NT2/D1 (cell line): ENCODE results near the gene RUNX2.

Experiments used
- DNase-seq: peaks from one replicate; pipeline ENCODE4 v3.0.0-alpha.2; 2011; ENCODE audit warnings: low read depth, low spot score
- H3K27me3 ChIP-seq: 2 replicates; pipeline ENCODE4 v1.6.0; 2011; ENCODE audit warnings: mild to moderate bottlenecking; ENCODE audit not compliant: insufficient read length, insufficient read depth
- H3K36me3 ChIP-seq: 2 replicates; pipeline ENCODE4 v1.6.1; 2011; ENCODE audit warnings: mild to moderate bottlenecking, low read length, mixed read lengths; ENCODE audit not compliant: insufficient read depth, insufficient read length
- H3K4me1 ChIP-seq: 2 replicates; pipeline ENCODE4 v1.5.1; 2011; ENCODE audit not compliant: insufficient read depth, insufficient read length
- H3K4me3 ChIP-seq: 2 replicates; pipeline ENCODE4 v1.5.1; 2011; ENCODE audit warnings: low read depth; ENCODE audit not compliant: insufficient read length
- H3K9ac ChIP-seq: 2 replicates; pipeline ENCODE4 v1.6.0; 2011; ENCODE audit warnings: low read depth; ENCODE audit not compliant: insufficient read length
- H3K9me3 ChIP-seq: 2 replicates; pipeline ENCODE4 v1.5.1; 2011; ENCODE audit warnings: mild to moderate bottlenecking, low read length; ENCODE audit not compliant: insufficient read depth
- SUZ12 ChIP-seq: IDR thresholded peaks from 2 replicates; pipeline ENCODE4 v1.6.1; 2011; ENCODE audit not compliant: insufficient read length, insufficient read depth; ENCODE audit errors: extremely low read depth
- YY1 ChIP-seq: IDR thresholded peaks from 2 replicates; pipeline ENCODE4 v1.6.1; 2011; ENCODE audit not compliant: insufficient read length, insufficient read depth
- ZNF274 ChIP-seq: IDR thresholded peaks from 2 replicates; pipeline ENCODE4 v1.6.1; 2011; ENCODE audit warnings: mild to moderate bottlenecking, low read depth, low read length

Gene RUNX2

DNA sequence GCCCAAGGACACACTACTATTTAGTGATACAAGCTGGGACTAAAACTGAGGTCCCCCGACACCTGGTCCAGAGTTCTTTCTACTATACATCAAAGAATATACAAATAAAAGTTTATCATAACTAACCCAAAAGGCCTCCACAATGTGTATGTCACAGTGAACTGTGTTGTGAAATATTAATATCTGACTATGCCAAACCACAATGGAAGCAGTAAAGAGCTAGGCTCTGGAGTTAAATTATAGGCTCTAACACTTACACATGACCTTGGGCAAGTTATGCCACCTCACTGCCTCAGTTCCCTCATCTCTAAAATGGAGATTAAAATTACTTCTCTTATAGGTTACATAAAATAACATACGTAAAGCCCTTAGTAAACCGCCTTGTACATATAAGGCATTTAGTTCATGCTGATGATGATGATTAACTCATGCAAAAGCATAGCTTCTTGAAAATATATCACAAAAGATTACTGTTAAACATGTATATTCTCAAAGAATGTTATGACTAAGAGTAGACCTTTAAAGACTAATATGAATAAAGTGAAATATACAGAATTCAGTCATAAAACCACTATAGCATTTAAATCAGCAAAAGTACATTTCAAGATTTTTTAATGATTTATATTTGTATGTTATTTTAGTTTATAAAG, 43.9 kb downstream of the RUNX2 start:
- Histone ChIP-seq H3K36me3 (no peaks in the 10 kb centered on the region), H3K27me3 (no peaks in the 10 kb centered on the region), H3K4me1 (no peaks in the 10 kb centered on the region), H3K9ac (no peak overlapping the region), H3K9me3 (no peaks in the 10 kb centered on the region), H3K4me3 (no peak overlapping the region)
- TF ChIP-seq ZNF274 (no peak), SUZ12 (no peak), YY1 (no peak)
- no peak for DNase-seq

DNA sequence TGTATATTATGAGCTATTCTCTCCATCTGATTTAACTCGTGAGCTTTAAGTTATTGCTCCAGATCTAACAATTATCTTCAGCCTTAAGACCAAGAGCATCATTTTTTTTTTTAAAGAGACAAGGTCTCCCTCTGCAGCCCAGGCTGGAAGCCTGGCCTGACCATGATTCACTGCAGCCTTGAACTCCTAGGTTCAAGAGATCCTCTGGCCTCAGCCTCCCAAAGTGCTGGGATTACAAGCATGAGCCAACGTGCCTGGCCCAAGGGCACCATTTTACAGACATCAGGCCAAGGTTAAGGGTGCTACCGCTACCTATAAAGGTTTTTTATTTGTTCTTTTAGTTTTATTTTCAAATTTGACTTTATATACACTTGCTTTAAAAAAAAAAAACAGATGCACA, 47.3 kb downstream of the RUNX2 start:
- TF ChIP-seq SUZ12 (no peak), ZNF274 (no peak), YY1 (no peak)
- no peaks in the 10 kb centered on the region for H3K4me1 ChIP-seq
- no peaks in the 10 kb centered on the region for H3K36me3 ChIP-seq
- no peak for DNase-seq
- H3K4me3 ChIP-seq, result no peak overlapping the region
- H3K9ac ChIP-seq, result no peak overlapping the region
- no peaks in the 10 kb centered on the region for H3K27me3 ChIP-seq
- no peaks in the 10 kb centered on the region for H3K9me3 ChIP-seq

DNA sequence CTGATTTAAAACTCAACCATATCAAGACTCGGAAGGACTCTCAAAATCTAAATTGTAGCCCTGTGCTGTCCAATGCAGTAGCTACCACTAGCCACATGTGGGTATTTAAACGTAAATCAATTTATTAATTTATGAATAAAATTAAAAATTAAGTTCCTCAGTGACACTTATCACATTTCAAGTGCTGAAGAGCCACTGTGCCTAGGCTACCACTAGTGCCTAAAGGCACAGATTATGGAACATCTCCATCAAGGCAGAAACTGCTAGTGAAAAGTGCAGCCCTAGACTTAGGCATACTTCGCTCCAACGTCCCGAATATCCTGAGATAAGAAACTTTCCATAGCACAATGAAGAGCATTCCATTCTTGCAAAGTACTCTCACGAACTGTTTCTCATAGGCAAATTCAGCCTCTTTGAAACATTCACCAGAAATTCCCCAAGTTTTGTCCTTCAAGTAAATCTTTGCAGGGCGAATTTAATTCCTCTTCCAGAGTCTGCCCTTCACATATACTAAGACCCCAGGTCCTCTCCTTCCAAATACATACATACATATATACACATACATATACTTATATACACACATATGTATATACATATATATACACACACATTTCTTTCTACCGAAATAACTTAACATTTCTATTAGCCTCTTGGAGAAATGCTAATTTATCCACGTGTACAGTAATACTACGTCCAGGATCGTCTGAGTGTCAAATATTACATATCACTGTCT, 48.3 kb downstream of the RUNX2 start:
- Histone ChIP-seq H3K9ac (peak overlapping the region; percentile 85), H3K4me1 (no peaks in the 10 kb centered on the region), H3K36me3 (no peaks in the 10 kb centered on the region), H3K9me3 (no peaks in the 10 kb centered on the region), H3K4me3 (peak overlapping the region; percentile 62), H3K27me3 (no peaks in the 10 kb centered on the region)
- no peak for DNase-seq
- TF ChIP-seq ZNF274 (no peak), SUZ12 (no peak), YY1 (no peak)

DNA sequence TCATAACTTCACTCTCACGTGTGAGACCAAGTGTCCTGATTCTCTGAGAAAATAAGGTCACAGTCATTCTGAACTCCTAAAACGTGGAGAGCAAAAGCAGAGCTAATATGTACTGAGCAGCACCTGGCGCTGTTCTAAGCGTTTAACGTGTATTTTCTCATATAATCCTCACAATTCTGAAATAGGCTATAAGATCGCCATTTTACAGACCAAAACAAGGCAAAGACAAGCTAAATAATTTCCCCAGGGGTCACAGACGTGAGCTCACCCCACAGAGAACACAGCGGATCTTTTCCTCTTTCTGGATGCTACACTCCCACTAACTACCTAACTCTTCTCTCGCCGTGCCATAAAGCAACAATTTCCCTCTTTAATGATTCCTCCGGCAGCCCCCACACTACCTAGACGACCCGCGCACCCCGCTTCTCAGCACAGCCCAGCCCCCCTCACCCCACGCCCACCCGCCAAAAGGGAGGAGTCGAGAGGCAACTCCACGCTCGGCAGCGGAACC, 49.0 kb downstream of the RUNX2 start:
- H3K9me3 ChIP-seq, result no peaks in the 10 kb centered on the region
- peak overlapping the region; percentile 85 for H3K9ac ChIP-seq
- no peak for TF ChIP-seq SUZ12
- TF ChIP-seq YY1, result no peak
- TF ChIP-seq ZNF274, result no peak
- H3K4me3 ChIP-seq, result peak overlapping the region; percentile 62
- H3K27me3 ChIP-seq, result no peaks in the 10 kb centered on the region
- H3K4me1 ChIP-seq, result no peaks in the 10 kb centered on the region
- no peak for DNase-seq
- no peaks in the 10 kb centered on the region for H3K36me3 ChIP-seq

DNA sequence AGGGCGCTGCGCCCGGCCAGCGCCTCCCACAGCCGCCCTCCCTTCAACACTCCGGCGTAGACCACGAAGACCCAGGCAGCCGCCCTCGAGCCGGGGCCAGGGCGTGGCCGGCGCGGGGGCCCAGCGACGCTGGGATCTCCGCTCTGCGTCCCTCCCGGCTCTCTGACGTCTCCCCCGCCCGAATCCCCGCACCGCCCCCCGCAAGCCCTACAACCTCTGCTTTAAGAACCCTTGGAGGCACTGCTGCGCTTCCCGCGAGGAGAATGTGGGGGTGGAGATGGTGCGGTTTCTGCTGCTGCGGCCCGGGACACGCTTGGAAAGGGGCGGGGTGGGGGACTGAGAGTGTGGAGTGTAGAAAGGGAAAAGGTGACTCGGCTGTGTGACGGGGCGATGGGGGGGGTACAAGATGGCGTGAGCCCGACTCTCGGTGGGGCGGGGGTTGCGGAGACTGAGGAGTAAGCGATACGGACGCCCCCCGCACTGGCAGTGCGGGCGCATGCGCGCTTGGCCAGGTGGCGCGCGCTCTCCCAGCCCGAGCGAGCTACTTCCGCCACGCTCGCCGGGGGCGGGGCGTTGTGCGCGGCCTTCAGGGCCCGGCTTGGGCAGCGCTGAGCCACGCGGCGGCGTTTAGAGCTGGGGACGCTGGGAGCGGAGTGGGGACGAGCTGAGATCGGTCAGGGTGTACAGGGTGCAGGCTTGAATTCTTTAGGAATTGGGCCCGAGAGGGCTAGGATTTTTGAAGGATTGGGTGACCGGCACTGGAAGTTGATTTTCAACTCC, 49.6 kb downstream of the RUNX2 start, which contains the start of gene SUPT3H:
TSS of gene SUPT3H (minus strand) at position 381 of the 780 bp plus-strand sequence.
- no peak for TF ChIP-seq ZNF274
- no peak for TF ChIP-seq SUZ12
- no peak for TF ChIP-seq YY1
- H3K27me3 ChIP-seq, result no peaks in the 10 kb centered on the region
- H3K4me3 ChIP-seq, result peak within 1 kb of the TSS; percentile 62
- no peaks in the 10 kb centered on the region for H3K36me3 ChIP-seq
- no peaks in the 10 kb centered on the region for H3K4me1 ChIP-seq
- DNase-seq, result peak; percentile 89
- H3K9me3 ChIP-seq, result no peaks in the 10 kb centered on the region
- H3K9ac ChIP-seq, result peak within 1 kb of the TSS; percentile 90

DNA sequence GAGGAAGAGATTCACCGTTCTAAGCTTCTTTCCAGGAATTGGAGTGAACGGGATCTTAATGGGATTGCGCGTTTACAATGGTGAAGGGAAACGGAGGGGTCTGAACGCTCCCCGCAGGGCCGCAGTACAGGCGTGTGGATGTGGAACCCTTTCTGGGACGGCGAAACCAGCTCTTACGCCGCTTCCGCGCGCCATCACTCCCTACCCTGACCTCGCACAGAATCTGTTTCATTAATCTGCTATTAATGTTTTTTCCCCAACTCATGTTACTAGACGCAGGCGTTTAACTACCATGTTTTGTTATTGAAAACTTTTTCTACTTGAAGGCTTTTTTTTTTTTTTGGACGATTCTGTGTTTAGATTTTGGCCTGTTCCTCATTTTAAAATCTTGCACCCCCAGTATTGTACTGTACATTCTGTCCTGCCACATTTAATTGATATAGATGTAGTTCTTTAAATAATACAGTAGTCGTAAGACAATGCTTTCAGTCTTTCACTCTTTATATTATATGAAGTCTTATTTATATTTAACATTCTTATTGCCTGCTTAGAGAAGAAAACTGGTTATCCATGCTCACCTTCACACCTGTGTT, 50.3 kb downstream of the RUNX2 start:
- Histone ChIP-seq H3K9ac (peak overlapping the region; percentile 90), H3K4me3 (peak overlapping the region; percentile 62), H3K36me3 (no peaks in the 10 kb centered on the region), H3K9me3 (no peaks in the 10 kb centered on the region), H3K4me1 (no peaks in the 10 kb centered on the region), H3K27me3 (no peaks in the 10 kb centered on the region)
- DNase-seq, result no peak
- TF ChIP-seq SUZ12, result no peak
- no peak for TF ChIP-seq YY1
- no peak for TF ChIP-seq ZNF274

DNA sequence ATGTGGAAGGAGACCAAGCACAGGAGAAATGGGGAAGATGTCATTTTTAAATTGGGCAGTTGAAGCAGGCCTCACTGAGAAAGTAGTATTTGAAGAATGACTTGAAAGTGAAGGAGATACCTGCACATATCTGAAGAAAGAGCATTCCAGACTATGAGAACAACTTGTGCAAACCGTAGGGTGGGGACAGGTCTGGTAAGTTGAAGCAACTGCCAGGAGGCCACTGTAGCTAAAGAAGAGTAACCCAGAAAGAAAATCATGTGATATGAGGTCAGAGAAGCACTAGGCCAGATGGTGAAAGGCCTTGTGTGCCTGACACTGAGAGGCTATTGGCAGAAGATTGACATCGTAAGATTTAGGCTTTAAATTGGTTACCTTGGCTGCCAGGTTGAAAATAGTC, 54.3 kb downstream of the RUNX2 start:
- Histone ChIP-seq H3K9me3 (no peaks in the 10 kb centered on the region), H3K36me3 (no peaks in the 10 kb centered on the region), H3K4me1 (no peaks in the 10 kb centered on the region), H3K9ac (no peak overlapping the region), H3K27me3 (no peaks in the 10 kb centered on the region), H3K4me3 (no peak overlapping the region)
- no peak for DNase-seq
- TF ChIP-seq ZNF274 (no peak), SUZ12 (no peak), YY1 (no peak)
